PC-3 (cell line): Measurements from ENCODE around the gene BPHL. TPM values are rescaled to one million over a fixed set of nuclear protein-coding genes. Genes with fewer than 3 reads are reported as not detected.
"Not testable (repeated sequence)": the region's sequence is repeated elsewhere in the genome, so short reads cannot be mapped to it uniquely, and the experiment has no call there.

Experiments
- ATAC-seq: fragments of 200-7000 bp; cut with Tn5 transposase; 2 replicates; pipeline ENCODE4 v1.9.1; 2020; ENCODE audit warnings: mild to moderate bottlenecking, moderate library complexity
- BruUV-seq: library from RNA; stranded (reverse); fragments of 400-500 nt; replicated peaks from 2 replicates; lab custom pipeline; 2021; lab: Mats Ljungman, UMichigan
- CTCF ChIA-PET: fragments of 300-600 bp; sonication (Branson Sonifier 250); formaldehyde crosslinking; loops from one replicate; lab custom pipeline; 2022; ENCODE audit warnings: antibody characterized with exemption; lab: Charles Lee
- POLR2A ChIA-PET: fragments of 300-600 bp; sonication (Branson Sonifier 250); formaldehyde crosslinking; loops from one replicate; lab custom pipeline; 2022; ENCODE audit warnings: antibody characterized with exemption; ENCODE audit not compliant: unreplicated experiment; lab: Charles Lee
- DNase-seq: peaks from one replicate; pipeline ENCODE4 v3.0.0-alpha.2; 2015
- H2AFZ ChIP-seq: fragments of 300-600 bp; sonication (generic); 2 replicates; pipeline ENCODE4 v1.6.0; 2016; ENCODE audit warnings: antibody characterized with exemption, low read length
- H3F3A ChIP-seq: fragments of 300-600 bp; sonication (generic); one replicate; pipeline ENCODE4 v1.6.0; 2017; ENCODE audit warnings: antibody characterized with exemption, low read length, control low read depth, mild to moderate bottlenecking; ENCODE audit not compliant: unreplicated experiment
- H3K27ac ChIP-seq: fragments of 300-600 bp; sonication (generic); 2 replicates; pipeline ENCODE4 v1.5.1; 2016; ENCODE audit warnings: mild to moderate bottlenecking, low read length
- H3K27me3 ChIP-seq: fragments of 300-600 bp; sonication (generic); 2 replicates; pipeline ENCODE4 v1.6.1; 2016; ENCODE audit warnings: low read length, mixed read lengths
- H3K36me3 ChIP-seq: fragments of 300-600 bp; sonication (generic); 2 replicates; pipeline ENCODE4 v1.6.1; 2016; ENCODE audit warnings: low read depth, mixed run types, low read length, mixed read lengths
- H3K4me1 ChIP-seq: fragments of 300-600 bp; sonication (generic); 2 replicates; pipeline ENCODE4 v1.5.1; 2016; ENCODE audit warnings: low read length; ENCODE audit not compliant: insufficient read depth
- H3K4me2 ChIP-seq: fragments of 300-600 bp; sonication (generic); 2 replicates; pipeline ENCODE4 v1.6.0; 2016; ENCODE audit warnings: low read length
- H3K4me3 ChIP-seq: fragments of 300-600 bp; sonication (generic); 2 replicates; pipeline ENCODE4 v1.5.1; 2016; ENCODE audit warnings: mild to moderate bottlenecking, low read length, mixed read lengths
- H3K79me2 ChIP-seq: fragments of 300-600 bp; sonication (generic); 2 replicates; pipeline ENCODE4 v1.6.1; 2017; ENCODE audit warnings: low read length, mixed read lengths
- H3K9ac ChIP-seq: fragments of 300-600 bp; sonication (generic); 2 replicates; pipeline ENCODE4 v1.6.0; 2016; ENCODE audit warnings: mild to moderate bottlenecking, low read length
- H3K9me2 ChIP-seq: fragments of 300-600 bp; sonication (generic); replicated peaks from 2 replicates; pipeline ENCODE4 v1.6.1; 2016; ENCODE audit warnings: mixed run types, low read length, mixed read lengths
- H3K9me3 ChIP-seq: fragments of 300-600 bp; sonication (generic); 2 replicates; pipeline ENCODE4 v1.6.1; 2016; ENCODE audit warnings: low read length, mixed read lengths
- H4K20me1 ChIP-seq: fragments of 300-600 bp; sonication (generic); 2 replicates; pipeline ENCODE4 v1.6.1; 2016; ENCODE audit warnings: low read length, mixed read lengths
- CTCF ChIP-seq: fragments of 300-600 bp; sonication (generic); conservative IDR thresholded peaks from 2 replicates; pipeline ENCODE4 v1.5.1; 2017; ENCODE audit warnings: antibody characterized with exemption, low read depth, mild to moderate bottlenecking, low read length
- EZH2 ChIP-seq: fragments of 300-600 bp; sonication (generic); IDR thresholded peaks from one replicate; pipeline ENCODE4 v1.6.1; 2017; ENCODE audit warnings: antibody characterized with exemption, mild to moderate bottlenecking, low read length; ENCODE audit not compliant: unreplicated experiment
- EZH2phosphoT487 ChIP-seq: fragments of 300-600 bp; sonication (generic); IDR thresholded peaks from 2 replicates; pipeline ENCODE4 v1.6.1; 2018; ENCODE audit warnings: mild to moderate bottlenecking, antibody characterized with exemption, low read length, borderline replicate concordance
- intact Hi-C: fragments of 100-400 bp; cut with micrococcal nuclease; formaldehyde crosslinking; loops from 2 replicates; pipeline ENCODE4 v1.9.0; 2023
- total RNA-seq: library from RNA; depleted of rRNA; stranded (reverse); fragments of >200 nt; gene quantifications from 2 replicates; pipeline ENCODE4 v1.2.3, GENCODE V29; 2014

BPHL gene
- total RNA-seq, 1 experiment from 2014 or later: 15.8 TPM

DNA sequence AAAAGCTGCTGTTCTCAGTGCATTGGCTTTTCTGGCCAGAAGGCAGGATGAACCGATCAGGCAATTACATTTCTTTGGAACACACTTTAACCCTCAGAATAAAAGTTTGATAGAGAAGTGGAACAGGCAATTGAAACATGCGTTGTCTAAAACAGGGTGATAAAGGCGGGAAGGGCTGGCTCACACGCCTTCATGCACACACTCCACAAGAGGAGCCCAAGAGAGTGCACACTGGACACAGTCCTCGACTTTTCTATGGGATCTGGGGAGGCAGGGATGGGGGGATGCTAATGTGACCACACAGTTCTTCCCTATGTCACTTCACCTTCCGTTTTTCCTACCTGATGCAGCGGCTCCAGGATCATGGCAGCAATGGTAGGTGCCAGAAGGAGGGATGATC is 69.8 kb downstream of the BPHL start:
- H3K27ac ChIP-seq: no peak overlapping the region
- no peak overlapping the region for H3K4me3 ChIP-seq
- BruUV-seq: no TSS peak
- POLR2A ChIA-PET: no interaction called here
- H3K9ac ChIP-seq: no peak overlapping the region
- intact Hi-C loops: no loop called here
- no peaks in the 10 kb centered on the region for H3K27me3 ChIP-seq
- ATAC-seq (no peak), DNase-seq (no peak)
- H2AFZ ChIP-seq: no peak overlapping the region
- H3K9me2 ChIP-seq: no peaks in the 10 kb centered on the region
- TF ChIP-seq CTCF (no peak), EZH2phosphoT487 (no peak), EZH2 (no peak)
- no peaks in the 10 kb centered on the region for H3K36me3 ChIP-seq
- no peaks in the 10 kb centered on the region for H3F3A ChIP-seq
- H3K9me3 ChIP-seq: no peaks in the 10 kb centered on the region
- CTCF ChIA-PET: no interaction called here
- H3K4me1 ChIP-seq: no peaks in the 10 kb centered on the region
- H3K79me2 ChIP-seq: no peaks in the 10 kb centered on the region
- H4K20me1 ChIP-seq: no peaks in the 10 kb centered on the region
- H3K4me2 ChIP-seq: no peak overlapping the region

DNA sequence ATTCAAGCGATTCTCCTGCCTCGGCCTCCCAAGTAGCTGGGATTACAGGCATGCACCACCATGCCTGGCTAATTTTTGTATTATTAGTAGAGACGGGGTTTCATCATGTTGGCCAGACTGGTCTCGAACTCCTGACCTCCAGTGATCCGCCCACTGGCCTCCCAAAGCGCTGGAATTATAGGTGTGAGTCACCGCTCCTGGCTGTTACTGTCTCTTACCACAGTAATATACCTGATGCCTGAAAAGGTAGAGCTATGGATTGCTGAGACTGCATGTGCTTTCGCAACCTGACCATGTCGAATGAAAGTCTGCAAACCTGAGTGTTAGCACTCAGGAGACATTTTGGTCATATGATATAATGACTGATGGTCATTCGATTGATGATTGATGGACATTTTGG is 70.7 kb downstream of the BPHL start:
- CTCF ChIA-PET: not testable (repeated sequence)

GRCh38 chr6:3190056-3190455 is 71.5 kb downstream of the BPHL start:
- CTCF ChIA-PET: no interaction called here

More for the DNA sequence above, 70.7 kb downstream of the BPHL start:
- intact Hi-C loops, H3K4me1 ChIP-seq, H3K4me2 ChIP-seq, H4K20me1 ChIP-seq, H3F3A ChIP-seq, H3K4me3 ChIP-seq, H2AFZ ChIP-seq, H3K79me2 ChIP-seq, POLR2A ChIA-PET, H3K9ac ChIP-seq, H3K27me3 ChIP-seq, H3K9me3 ChIP-seq, H3K9me2 ChIP-seq, BruUV-seq, H3K27ac ChIP-seq, ATAC-seq, H3K36me3 ChIP-seq: not testable (repeated sequence)
- peak; percentile 17 for DNase-seq

More at GRCh38 chr6:3190056-3190455, 71.5 kb downstream of the BPHL start:
- Histone ChIP-seq H4K20me1 (no peaks in the 10 kb centered on the region), H3K27me3 (no peaks in the 10 kb centered on the region), H2AFZ (no peak overlapping the region), H3K9me2 (no peaks in the 10 kb centered on the region), H3K36me3 (no peaks in the 10 kb centered on the region), H3K27ac (no peak overlapping the region), H3K4me3 (no peak overlapping the region), H3K4me2 (no peak overlapping the region), H3K4me1 (no peaks in the 10 kb centered on the region), H3F3A (no peaks in the 10 kb centered on the region), H3K79me2 (no peaks in the 10 kb centered on the region), H3K9me3 (no peaks in the 10 kb centered on the region), H3K9ac (no peak overlapping the region)
- no peak for ATAC-seq
- no peak for DNase-seq
- intact Hi-C loops: no loop called here
- BruUV-seq: no TSS peak
- POLR2A ChIA-PET: no interaction called here
- TF ChIP-seq EZH2phosphoT487 (no peak), EZH2 (no peak), CTCF (no peak)
